Stimulated activated CD4-positive, alpha-beta T cell treated with anti-CD3 and anti-CD28 coated beads, TNF-alpha, amount 100 ng/mL, for 24 hours (primary cell): ENCODE results near the gene ZNF746.
"Not testable (repeated sequence)": the region's sequence is repeated elsewhere in the genome, so short reads cannot be mapped to it uniquely, and the experiment has no call there.

Experiments
- DNase-seq, 3 experiments: peaks; one replicate each; pipeline ENCODE4 v3.0.0-alpha.2; 2020; ENCODE audit warnings: low read depth in 3 of 3

Gene ZNF746

DNA sequence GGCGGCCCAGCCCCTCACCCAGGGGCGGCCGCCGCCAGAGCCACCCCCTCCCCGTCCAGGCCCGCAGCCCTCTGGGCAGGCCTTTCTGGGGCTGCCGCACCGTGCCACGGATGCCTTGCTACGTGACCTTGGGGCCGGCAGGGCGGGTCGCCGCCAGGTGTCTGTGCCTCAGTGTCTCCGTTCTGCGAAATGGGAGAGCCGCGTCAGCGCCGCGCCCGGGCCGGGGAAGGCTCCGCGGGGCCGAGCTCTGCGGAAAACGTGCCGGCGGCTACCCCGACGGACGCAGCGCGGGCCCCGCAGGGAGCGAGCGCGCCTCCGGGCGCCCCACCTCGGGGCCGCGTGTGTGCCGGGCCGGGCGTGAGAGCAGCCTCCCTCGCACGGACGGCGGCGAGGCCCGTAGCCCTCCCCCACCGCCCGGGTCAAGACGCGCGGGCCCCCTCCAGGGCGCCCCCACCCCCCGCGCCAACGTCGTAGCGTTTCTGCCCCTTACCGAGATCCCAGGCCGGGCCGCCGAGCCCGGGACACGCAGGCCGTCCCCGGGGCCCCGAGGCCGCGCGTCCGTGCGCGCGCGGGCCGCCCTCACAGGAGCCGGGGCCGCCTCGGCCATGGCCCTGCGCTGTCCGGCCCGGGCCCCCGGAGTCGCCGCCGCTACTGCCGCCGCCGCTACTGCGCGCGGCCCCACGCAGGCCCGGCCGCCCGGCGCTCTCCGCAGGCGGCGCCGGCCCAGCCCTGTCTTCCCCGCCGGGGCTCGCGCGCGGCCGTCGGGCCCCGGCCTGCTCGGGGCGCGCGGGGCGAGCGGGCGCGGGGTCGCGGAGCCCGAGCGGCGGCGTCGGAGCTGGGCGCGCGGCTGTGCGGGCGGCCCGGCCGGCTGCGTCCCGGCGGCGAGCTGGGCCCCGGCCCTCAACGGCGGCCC is 37.8 kb downstream of the ZNF746 start:
- DNase-seq, result peak in 1 of 3 experiments; percentile 33

DNA sequence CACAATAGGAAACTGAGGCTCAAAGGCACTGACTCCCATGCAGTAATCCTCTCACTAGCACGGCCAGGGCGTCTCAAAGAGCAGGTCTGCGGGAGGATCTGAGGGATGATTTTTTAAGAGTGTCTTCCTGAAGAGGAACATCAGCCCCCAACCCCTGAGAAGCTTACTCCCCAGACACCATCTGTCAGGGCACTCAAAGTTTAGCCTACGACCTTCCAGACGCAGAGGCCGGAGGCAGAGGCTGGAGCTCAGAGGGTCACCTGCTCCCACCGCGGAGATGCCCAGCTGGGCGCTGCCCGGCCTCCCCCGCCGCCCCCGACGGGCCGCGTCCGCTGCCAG is 38.4 kb downstream of the ZNF746 start:
- no peak for DNase-seq

DNA sequence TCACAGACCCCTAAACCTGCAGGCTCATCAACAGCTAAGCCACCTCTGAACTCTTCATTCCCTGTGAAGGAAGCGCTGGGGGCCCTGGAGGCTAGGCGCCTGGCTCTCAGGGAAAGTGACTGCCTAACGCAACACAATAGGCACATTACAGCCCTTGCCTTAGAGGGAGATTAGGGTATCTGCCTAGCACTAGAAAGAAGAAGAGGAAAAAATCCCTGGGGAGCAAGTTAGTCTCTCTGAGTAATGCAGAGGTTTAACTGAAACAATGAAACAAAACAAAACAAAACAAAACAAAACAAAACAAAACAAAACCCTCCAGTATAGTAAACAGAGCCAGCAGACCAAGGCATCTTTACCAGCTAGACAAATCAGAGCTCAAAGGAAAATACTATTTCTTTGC is 39.4 kb downstream of the ZNF746 start:
- no peak for DNase-seq

DNA sequence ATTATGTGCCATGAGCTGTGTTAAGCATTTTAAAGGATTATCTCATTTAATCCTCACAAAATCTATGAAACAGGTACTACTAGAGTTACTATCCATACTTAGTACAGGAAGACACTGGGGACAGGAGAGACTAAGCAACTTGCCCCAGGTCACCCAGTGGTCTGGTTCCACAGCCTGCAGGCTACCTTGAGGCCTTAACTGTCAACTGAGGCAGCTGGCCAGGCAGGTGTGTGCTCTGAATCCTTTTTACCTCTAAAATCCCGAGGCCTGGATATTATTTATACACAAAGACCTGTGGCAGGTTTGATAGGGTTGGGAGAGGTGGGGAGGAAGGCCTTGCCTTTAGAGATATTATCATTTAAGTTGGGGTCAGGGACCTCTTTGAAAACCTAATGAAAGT is 39.8 kb downstream of the ZNF746 start:
- DNase-seq, result no peak

DNA sequence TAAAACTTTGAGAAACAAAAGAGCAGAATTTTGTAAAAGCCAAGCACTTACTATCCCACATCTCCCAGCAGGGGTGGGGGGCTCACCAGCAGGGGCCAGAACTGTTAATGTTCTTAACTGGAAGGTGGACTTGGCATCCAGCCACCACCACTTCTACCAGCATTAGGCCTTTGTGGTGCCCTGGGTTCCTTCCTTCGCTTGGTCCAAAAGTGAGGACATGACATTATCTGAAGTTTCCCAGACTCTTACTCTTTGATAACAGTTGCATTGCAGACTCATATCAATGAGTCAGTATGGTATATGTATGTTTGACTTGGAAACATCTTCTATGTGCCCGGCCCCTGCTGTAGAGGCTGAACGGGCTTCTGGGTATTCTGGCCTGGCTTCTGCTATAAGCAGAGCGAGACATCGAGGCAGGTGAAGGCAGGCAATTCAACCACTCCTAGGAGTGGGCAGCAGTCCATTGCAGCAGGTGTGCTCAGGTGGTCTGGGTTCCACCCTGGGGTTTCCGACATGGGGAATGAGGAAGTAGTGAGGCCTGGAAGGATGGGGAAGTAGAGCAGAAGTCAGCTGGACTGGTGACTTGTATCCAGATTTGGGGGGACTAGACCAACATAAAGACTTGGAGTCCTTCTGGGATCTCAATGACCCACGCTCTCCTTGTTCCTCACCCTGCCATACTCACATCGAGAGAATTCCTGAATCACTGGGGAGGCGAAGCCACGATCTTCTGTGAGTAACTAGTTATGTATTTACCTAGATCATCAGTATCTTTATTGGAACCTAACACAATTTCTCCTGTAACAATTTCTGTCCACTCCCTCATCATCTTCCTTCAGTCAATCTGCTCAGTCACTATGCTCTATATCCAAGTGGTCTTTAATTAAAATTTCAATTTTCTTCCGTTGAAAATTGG is 40.8 kb downstream of the ZNF746 start:
- DNase-seq, result no peak

DNA sequence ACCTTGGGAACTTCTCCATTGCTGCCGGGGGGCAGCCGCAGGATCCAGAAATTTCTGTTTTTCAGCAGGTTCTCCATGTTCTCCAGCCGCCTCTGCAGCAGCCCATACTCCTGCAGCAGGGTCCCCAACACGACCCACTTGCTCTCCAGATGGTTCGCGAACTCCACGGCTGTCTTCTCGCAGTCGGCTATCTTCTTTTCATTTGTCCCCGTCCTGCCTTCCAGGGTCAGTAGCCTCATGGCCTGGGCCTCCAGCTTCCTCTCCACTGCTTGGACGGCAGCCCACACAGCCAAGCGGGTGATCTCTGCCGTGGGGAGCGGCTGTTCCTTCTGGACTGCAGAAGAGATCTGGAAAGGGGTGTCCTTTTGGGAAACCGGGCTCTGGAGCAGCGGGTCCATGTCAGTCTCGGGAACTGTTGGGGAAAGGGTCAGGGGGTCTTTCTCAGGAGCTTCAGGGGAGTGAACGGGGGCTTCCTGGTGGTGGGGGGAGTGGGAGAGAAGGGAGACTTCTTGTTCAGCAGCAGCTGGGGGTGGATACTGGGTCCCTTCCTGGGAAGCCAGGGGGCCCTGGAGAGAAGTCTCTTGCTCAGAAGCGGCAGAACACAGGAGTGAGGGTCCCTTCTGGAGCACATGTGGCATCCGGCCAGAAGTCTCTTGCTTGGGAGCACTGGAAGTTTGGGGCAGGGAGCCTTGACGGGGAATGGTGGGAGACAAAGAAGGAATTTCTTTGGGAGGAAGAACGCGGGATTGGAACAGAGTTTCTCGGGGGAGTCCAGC is 42.2 kb downstream of the ZNF746 start:
- no peak for DNase-seq

DNA sequence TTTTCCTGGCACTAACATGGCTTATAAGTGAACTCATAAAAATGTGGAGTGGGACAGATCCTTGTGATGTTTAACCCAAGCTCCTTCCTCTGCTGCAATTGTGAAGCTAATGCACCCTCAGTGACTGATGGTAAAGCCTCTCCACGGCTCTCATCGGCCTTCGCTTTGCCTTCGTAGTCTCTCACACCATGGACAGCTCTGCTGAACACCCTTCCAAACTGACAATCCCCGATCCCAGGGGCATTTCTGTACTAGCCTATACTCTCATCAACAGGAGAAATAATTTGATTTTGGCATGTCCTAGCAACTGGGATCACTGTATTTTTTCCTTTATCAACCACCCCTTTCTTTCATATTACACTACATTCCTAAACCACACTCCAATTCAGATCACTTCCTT is 42.9 kb downstream of the ZNF746 start:
- DNase-seq, result no peak

DNA sequence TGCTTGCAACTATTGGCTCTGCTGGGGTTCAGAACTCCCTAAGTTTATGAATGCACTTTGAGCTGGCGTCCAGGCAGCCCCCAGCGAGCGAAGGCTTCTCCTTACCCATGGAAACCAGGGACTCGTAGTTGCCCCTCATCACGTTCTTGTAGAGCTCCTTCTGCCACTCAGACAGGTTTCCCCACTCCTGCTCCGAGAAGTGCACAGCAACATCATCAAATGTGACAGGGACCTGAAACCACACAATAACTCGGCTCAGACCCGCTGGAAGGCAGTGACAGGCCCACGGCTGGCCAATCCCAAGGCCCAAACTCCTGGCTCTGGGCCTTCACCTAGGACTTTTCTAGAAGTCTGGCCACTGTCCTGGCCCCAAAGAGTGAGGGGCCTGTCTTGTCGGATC is 43.6 kb downstream of the ZNF746 start:
- DNase-seq, result no peak

DNA sequence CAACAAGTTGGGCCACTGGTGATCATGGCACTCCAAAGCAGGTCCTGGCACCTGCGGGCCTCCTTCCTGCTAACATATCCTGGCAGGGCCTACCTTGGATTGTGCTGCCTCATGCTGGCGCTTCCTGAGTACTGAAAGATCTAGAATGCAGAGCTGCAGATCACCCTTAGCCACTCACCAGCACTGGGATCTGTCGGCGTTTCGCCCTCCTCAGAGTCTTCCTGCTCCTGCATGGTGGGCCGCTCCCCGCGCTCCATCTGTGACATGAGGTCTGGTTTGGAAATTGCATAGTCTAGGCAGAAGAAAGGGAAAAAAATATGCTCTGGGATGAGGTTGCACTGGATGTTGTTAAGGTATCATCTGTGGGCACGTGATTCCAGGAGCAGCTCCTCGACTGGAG is 46.8 kb downstream of the ZNF746 start:
- no peak for DNase-seq

DNA sequence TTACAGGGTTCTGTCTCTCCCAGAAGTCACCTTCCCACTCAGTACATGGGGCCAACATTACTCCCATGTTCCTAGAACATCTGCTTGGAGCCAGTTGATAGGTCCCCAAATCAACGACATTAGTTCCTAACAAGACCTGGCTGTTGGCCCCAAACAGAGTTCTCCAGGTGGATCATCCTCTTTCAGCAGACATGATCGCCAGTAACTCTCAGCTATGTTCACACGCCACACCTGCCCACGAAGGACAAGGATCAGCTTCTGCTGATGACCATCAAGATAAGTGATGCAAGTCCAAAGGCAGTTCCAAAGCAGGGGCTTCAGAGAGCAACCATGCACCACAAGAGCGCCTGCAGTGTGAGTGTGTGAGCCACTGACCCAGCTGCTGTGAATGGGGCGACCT is 47.7 kb downstream of the ZNF746 start:
- no peak for DNase-seq

DNA sequence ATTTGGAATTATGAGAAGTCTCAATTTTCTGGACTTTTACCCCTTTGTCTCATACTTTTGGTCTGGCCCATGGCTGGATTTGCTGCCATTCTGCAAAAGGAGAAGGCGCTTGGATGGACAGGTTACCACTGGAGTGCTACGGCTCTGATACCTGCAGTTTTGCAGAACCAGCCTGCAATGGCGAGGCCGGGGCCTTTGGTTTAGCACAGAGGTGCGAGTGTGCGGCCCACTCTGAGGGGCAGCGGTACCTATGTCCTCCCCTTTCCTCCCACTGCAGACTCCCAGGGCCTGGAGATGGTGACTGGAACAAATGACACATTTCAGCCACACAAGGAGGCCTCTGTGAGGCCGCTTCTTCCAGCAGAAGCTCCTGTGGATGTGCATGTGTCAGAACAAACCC is 48.6 kb downstream of the ZNF746 start:
- no peak for DNase-seq

DNA sequence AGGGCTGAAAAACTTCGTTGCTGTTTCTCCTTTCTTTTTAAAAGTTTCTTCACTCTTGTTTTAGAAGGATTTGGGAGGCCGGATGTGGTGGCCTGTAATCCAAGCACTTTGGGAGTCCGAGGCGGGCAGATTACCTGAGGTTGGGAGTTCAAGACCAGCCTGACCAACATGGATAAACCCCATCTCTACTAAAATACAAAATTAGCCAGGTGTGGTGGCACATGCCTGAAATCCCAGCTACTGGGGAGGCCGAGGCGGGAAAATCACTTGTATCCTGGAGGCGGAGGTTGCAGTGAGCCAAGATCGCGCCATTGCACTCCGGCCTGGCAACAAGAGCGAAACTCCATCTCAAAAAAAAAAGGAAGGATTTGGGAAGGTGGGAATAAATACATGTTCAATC is 51.6 kb downstream of the ZNF746 start:
- DNase-seq, result not testable (repeated sequence)

DNA sequence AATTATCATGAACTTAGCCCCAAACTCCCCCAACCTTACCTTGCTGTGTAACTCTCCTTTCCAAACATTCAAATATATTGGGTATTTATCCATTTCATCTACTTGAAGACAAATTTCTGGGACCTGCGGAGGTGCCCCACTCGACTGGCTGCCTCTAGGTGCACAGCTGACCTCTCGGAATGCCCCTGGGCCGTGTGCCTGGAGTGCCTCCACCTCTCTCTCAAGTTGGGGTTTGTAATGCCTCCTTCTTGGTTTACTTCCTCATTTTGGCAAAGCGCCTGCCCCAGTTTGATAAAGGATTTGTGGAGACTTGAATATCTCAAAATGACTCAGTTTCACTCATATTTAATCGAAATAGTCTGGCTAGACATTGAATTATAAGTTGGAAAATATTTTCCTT is 53.3 kb downstream of the ZNF746 start:
- no peak for DNase-seq

DNA sequence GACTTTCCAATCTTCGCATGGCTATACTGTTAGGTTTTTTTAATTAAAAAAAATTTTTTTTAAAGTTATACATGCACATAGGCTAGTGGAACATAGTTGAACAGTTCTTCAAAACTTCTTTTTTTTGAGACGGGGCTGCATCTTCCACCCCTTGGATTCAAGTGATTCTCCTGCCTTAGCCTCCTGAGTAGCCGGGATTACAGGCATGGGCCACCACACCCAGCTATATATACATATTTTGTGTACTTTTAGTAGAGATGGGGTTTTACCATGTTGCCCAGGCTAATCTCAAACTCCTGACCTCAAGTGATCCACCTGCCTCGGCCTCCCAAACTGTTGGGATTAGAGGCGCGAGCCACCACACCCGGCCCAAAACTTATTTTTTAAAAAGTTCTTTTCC is 54.1 kb downstream of the ZNF746 start:
- DNase-seq, result no peak

DNA sequence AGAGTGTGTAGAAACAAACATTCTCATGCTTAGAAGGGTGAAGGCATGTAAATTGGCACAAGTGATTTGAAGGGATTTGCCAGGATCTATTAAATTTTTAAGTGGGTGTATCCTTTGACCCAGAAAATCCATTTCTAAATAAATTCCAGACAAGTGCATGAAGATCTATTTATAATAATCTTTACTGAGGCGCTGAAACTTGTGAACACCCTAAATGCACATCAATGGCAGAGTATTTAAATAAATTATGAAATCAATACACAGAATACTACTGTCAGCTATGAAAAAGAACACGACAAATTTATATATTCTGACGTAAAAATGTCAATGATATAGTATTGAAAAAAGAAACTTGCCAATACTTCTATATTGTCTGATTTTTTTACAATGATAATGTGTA is 54.7 kb downstream of the ZNF746 start:
- DNase-seq, result no peak

DNA sequence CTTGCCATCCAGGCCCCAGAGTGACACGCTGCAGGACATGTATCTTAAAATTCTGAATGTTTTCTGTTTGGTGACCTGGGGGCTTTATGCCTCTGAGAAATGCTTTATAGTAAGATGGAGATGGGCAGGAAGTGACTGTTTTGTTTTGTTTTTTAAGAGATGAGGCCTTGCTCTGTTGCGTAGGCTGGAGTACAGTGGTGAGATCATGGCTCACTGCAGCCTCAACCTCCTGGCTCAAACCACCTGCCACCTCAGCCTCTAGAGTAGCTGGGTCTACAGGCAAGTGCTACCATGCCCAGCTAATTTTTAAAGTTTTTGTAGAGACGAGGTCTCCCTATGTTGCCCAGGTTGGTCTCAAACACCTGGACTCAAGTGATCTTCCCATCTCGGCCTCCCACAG is 57.4 kb downstream of the ZNF746 start:
- no peak for DNase-seq

DNA sequence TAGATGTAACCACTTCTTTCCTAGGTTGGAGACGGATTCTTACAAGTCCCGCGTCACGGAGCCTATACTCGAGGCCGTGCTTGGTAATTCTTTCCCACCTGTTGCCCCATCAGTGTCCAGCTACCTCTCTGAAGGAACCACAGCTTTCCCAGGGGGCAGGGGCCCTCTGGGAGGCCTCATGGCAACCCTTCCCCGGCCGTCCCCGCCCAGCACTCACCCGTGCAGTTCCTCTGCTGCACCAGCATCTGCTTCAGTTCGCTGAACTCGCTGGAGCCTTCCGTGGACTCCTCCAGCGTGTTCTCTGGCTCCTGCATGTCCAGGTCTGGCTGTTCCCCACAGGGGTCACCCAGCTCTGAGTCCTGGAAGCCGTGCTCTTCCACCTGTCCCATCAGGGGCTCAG is 61.3 kb downstream of the ZNF746 start:
- DNase-seq, result no peak

DNA sequence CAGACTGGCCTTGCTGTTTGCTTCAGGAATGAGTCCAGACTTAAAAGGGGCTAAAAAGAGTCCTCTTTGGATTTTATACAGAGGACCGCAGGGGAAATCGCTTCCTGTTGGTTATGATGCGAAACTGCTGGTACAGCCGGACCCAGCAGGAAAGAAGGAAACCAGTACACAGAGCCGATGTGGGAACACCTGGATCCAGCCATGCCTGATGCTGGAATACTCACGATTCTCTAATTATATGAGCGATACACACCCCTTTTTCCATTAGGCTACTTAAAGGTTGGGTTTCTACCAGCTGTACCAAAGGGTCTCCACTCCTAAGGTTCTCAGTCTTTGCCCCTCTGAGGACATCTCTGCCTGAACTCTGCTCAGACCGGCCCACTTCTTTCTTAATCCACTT is 64.5 kb downstream of the ZNF746 start:
- DNase-seq, result no peak

DNA sequence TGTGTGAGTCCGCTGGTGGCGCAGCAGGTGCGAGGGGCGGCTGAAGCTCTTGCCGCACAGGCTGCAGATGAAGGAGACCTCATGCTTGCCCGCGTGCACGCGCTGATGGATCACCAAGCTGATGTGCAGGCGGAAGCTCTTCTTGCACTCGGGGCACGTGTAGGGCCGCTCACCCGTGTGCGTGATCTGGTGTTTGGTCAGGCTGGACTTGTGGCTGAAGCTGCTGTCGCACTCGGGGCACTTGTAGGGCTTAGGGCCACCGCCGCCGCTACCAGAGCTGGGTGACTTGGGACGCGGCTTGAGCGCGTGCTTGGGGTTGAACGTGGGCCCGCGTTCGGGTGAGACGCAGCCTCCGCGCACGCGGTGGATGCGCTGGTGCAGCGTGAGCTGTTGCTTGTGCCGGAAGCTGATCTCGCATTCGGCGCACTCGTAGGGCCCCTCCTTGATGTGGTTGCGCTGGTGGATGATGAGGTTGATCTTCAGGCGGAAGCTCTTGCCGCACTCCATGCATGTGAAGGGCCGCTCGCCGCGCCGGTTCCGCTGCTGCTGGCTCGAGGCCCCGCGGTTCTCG is 65.4 kb downstream of the ZNF746 start:
- no peak for DNase-seq

DNA sequence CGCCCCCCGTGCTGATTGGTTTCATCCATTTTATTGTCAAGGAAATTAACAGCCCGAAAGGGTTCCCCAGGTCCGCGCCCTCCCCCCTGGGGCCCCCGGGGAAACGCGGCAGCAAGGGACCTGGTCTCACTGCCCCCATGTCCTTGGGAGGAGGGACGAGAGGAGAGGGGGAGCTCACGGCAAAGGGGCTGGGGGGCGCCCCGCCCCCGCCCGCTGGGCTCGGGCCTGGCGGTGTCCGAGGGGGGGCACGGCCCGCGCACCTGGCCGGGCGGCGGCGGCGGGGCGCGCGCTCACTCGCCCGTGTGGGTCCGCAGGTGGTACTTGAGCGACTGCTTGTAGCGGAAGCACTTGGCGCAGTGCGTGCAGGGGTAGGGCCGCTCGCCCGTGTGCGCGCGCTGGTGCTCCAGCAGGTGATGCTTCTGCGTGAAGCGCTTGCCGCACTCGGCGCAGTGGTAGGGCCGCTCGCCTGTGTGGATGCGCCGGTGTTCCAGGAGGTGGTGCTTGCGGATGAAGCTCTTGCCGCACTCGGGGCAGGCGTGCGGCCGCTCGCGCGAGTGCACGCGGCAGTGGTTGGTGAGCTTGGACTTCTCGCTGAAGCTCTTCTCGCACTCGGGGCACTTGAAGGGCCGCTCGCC is 66.0 kb downstream of the ZNF746 start:
- no peak for DNase-seq

DNA sequence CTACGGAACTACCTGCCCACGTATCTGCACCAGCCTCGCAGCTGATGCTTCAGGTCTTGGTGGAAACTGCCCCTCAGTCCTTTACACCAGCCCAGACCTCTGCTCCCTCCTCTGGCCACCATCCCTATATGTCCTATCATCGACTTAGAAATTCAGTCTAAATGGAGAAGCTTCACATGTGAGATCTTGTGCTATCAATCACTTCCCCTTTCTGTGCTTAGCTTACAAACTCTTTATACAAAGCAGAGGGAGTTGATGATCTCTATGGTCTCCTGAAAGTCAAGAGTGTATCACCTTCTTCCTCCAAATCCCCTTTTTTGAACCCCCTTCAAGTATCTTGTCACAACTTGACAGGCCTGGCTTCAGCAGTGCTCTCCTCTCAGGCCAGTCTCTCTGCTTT is 67.4 kb downstream of the ZNF746 start:
- no peak for DNase-seq
